ENCODE measurements around the gene EPHA8.
A peak's percentile ranks its signal among the peaks of the same experiment; 100 is the strongest.

The EPHA8 gene

DNA sequence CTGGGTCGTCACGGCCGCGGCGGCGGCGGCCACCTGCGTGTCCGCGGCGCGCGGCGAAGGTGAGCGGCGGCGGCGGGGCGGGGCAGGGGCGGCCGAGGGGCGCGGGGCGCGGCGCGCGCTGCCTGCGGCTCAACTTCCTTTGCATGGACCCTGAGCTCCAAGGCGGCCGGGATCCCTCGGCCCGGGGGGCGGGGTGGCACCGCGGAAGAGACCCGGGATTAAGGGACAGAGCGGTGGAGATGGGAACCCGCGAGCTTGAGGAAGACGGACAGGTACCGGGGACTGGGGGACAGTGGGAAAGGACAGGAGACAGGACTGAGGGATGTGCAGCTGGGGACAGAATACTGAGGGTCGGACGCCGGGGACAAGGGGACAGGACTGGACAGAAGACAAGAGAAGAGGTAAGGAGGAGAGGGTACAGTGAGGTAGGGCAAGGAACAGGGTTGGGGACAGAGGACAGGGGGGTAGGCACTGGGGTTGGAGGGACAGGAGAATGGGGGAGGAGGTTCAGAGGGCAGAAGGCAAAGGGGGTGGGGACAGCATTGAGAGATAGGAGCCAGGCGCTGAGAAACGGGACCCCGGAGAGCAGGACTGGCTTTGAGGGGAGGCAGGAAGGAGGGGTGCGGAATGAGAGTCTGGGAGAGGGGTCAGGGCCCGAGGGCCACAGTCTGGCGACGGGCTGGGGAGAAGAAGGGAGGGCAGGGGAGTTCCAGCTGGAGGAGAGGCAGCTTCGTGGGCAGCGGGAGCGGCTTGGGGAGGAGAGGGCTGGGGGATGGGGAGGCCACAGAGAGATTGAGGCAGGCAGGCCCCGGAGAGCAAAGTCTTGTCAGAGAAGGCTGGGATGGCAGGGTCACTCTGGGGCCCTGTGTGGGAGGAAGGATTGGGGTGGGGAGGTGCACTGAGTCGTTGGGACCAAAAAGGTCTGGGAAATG is 648 bp downstream of the EPHA8 start (continued):
- TF ChIP-seq TCF7L2 (IDR thresholded peaks at IDR 0.05; ENCODE audit: borderline replicate concordance, low read depth, low read length) (no peak), ZNF169 (tag by site-specific recombination; IDR thresholded peaks at IDR 0.05) (no peak), ZBTB48 (tag by site-specific recombination; IDR thresholded peaks at IDR 0.05) (peak; percentile 74), ZNF133 (tag by site-specific recombination; IDR thresholded peaks at IDR 0.05) (no peak), SP2 (tag by site-specific recombination; IDR thresholded peaks at IDR 0.05) (no peak), ZNF76 (tag by site-specific recombination; IDR thresholded peaks at IDR 0.05; ENCODE audit: borderline replicate concordance, low read depth) (0 out of 2 replicates have a peak, but pooled peaks have one; percentile 36), ZNF658 (tag by site-specific recombination; IDR thresholded peaks at IDR 0.05) (no peak), ZNF530 (tag by site-specific recombination; IDR thresholded peaks at IDR 0.05; ENCODE audit: low read depth) (no peak), ZNF292 (tag by site-specific recombination; IDR thresholded peaks at IDR 0.05; ENCODE audit: borderline replicate concordance, low read depth) (no peak), MEIS1 (CRISPR knock-in tag; IDR thresholded peaks at IDR 0.05; ENCODE audit: borderline replicate concordance) (no peak), ZNF776 (tag by site-specific recombination; IDR thresholded peaks at IDR 0.05; ENCODE audit: borderline replicate concordance) (no peak), ZNF544 (tag by site-specific recombination; IDR thresholded peaks at IDR 0.05) (no peak), ZNF416 (tag by site-specific recombination; IDR thresholded peaks at IDR 0.05) (no peak), ZEB2 (tag by site-specific recombination; IDR thresholded peaks at IDR 0.05) (no peak), ZNF777 (tag by site-specific recombination; IDR thresholded peaks at IDR 0.05; ENCODE audit: borderline replicate concordance) (0 out of 2 replicates have a peak, but pooled peaks have one; percentile 57), ZNF335 (tag by site-specific recombination; conservative IDR thresholded peaks at IDR 0.05) (peak; percentile 54), REPIN1 (tag by site-specific recombination; IDR thresholded peaks at IDR 0.05; ENCODE audit: low read depth) (no peak), ZBTB1 (tag by site-specific recombination; IDR thresholded peaks at IDR 0.05) (no peak), ZNF391 (tag by site-specific recombination; IDR thresholded peaks at IDR 0.05; ENCODE audit: borderline replicate concordance, low read depth) (no peak)
- TF ChIP-seq, protein P1, sequence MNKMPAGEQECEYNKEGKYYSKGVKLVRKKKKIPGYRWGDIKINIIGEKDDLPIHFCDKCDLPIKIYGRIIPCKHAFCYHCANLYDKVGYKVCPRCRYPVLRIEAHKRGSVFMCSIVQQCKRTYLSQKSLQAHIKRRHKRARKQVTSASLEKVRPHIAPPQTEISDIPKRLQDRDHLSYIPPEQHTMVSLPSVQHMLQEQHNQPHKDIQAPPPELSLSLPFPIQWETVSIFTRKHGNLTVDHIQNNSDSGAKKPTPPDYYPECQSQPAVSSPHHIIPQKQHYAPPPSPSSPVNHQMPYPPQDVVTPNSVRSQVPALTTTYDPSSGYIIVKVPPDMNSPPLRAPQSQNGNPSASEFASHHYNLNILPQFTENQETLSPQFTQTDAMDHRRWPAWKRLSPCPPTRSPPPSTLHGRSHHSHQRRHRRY (tag by site-specific recombination; IDR thresholded peaks at IDR 0.05) = no peak
- TF ChIP-seq, protein P2, sequence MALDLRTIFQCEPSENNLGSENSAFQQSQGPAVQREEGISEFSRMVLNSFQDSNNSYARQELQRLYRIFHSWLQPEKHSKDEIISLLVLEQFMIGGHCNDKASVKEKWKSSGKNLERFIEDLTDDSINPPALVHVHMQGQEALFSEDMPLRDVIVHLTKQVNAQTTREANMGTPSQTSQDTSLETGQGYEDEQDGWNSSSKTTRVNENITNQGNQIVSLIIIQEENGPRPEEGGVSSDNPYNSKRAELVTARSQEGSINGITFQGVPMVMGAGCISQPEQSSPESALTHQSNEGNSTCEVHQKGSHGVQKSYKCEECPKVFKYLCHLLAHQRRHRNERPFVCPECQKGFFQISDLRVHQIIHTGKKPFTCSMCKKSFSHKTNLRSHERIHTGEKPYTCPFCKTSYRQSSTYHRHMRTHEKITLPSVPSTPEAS (tag by site-specific recombination; IDR thresholded peaks at IDR 0.05) = no peak
- TF ChIP-seq, protein P3, sequence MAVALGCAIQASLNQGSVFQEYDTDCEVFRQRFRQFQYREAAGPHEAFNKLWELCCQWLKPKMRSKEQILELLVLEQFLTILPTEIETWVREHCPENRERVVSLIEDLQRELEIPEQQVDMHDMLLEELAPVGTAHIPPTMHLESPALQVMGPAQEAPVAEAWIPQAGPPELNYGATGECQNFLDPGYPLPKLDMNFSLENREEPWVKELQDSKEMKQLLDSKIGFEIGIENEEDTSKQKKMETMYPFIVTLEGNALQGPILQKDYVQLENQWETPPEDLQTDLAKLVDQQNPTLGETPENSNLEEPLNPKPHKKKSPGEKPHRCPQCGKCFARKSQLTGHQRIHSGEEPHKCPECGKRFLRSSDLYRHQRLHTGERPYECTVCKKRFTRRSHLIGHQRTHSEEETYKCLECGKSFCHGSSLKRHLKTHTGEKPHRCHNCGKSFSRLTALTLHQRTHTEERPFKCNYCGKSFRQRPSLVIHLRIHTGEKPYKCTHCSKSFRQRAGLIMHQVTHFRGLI (tag by site-specific recombination; IDR thresholded peaks at IDR 0.05) = no peak
- TF ChIP-seq, protein P4, sequence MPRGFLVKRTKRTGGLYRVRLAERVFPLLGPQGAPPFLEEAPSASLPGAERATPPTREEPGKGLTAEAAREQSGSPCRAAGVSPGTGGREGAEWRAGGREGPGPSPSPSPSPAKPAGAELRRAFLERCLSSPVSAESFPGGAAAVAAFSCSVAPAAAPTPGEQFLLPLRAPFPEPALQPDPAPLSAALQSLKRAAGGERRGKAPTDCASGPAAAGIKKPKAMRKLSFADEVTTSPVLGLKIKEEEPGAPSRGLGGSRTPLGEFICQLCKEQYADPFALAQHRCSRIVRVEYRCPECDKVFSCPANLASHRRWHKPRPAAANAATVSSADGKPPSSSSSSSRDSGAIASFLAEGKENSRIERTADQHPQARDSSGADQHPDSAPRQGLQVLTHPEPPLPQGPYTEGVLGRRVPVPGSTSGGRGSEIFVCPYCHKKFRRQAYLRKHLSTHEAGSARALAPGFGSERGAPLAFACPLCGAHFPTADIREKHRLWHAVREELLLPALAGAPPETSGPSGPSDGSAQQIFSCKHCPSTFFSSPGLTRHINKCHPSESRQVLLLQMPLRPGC (tag by site-specific recombination; IDR thresholded peaks at IDR 0.05) = no peak
- TF ChIP-seq, protein P5, sequence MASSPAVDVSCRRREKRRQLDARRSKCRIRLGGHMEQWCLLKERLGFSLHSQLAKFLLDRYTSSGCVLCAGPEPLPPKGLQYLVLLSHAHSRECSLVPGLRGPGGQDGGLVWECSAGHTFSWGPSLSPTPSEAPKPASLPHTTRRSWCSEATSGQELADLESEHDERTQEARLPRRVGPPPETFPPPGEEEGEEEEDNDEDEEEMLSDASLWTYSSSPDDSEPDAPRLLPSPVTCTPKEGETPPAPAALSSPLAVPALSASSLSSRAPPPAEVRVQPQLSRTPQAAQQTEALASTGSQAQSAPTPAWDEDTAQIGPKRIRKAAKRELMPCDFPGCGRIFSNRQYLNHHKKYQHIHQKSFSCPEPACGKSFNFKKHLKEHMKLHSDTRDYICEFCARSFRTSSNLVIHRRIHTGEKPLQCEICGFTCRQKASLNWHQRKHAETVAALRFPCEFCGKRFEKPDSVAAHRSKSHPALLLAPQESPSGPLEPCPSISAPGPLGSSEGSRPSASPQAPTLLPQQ (tag by site-specific recombination; IDR thresholded peaks at IDR 0.05) = no peak
- TF ChIP-seq, protein P6, sequence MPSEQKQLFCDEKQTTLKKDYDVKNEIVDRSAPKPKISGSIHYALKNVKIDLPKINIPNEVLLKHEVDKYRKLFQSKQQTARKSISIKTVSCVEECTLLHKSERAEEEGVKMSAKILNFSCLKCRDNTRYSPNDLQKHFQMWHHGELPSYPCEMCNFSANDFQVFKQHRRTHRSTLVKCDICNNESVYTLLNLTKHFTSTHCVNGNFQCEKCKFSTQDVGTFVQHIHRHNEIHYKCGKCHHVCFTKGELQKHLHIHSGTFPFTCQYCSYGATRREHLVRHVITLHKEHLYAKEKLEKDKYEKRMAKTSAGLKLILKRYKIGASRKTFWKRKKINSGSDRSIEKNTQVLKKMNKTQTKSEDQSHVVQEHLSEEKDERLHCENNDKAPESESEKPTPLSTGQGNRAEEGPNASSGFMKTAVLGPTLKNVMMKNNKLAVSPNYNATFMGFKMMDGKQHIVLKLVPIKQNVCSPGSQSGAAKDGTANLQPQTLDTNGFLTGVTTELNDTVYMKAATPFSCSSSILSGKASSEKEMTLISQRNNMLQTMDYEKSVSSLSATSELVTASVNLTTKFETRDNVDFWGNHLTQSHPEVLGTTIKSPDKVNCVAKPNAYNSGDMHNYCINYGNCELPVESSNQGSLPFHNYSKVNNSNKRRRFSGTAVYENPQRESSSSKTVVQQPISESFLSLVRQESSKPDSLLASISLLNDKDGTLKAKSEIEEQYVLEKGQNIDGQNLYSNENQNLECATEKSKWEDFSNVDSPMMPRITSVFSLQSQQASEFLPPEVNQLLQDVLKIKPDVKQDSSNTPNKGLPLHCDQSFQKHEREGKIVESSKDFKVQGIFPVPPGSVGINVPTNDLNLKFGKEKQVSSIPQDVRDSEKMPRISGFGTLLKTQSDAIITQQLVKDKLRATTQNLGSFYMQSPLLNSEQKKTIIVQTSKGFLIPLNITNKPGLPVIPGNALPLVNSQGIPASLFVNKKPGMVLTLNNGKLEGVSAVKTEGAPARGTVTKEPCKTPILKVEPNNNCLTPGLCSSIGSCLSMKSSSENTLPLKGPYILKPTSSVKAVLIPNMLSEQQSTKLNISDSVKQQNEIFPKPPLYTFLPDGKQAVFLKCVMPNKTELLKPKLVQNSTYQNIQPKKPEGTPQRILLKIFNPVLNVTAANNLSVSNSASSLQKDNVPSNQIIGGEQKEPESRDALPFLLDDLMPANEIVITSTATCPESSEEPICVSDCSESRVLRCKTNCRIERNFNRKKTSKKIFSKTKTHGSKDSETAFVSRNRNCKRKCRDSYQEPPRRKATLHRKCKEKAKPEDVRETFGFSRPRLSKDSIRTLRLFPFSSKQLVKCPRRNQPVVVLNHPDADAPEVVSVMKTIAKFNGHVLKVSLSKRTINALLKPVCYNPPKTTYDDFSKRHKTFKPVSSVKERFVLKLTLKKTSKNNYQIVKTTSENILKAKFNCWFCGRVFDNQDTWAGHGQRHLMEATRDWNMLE (tag by site-specific recombination; conservative IDR thresholded peaks at IDR 0.05; ENCODE audit: low read depth) = no peak
- TF ChIP-seq, protein P7, sequence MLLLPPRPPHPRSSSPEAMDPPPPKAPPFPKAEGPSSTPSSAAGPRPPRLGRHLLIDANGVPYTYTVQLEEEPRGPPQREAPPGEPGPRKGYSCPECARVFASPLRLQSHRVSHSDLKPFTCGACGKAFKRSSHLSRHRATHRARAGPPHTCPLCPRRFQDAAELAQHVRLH (tag by site-specific recombination; IDR thresholded peaks at IDR 0.05) = no peak
